GM13977 (cell line): ENCODE results near the gene TCF12.

Experiments
- DNase-seq: peaks from one replicate; pipeline ENCODE4 v3.0.0; 2012; ENCODE audit warnings: low spot score
- CTCF ChIP-seq: IDR thresholded peaks from 2 replicates; pipeline ENCODE4 v1.5.1; 2012; ENCODE audit warnings: mild to moderate bottlenecking, control low read depth; ENCODE audit not compliant: insufficient read depth; ENCODE audit errors: extremely low read depth, missing control alignments
- in situ Hi-C: fragments of 300-500 bp; cut with MboI; formaldehyde crosslinking; loops from one replicate; pipeline ENCODE4 v1.12.0; 2022; ENCODE audit warnings: low sequenced_read_pairs, low pct_unique_long_range_greater_than_20kb, mixed read lengths, inconsistent platforms; ENCODE audit not compliant: unreplicated experiment

TCF12 gene

GRCh38 chr15:56968256-56968655 lies 49.8 kb downstream of the TCF12 start:
- in situ Hi-C loops, result no loop called here
- DNase-seq, result no peak
- no peak for TF ChIP-seq CTCF

- no peak for TF ChIP-seq CTCF
- in situ Hi-C loops, result no loop called here
- no peak for DNase-seq
Observed at GRCh38 chr15:56968821-56969220, 50.4 kb downstream of the TCF12 start.

GRCh38 chr15:56969265-56969895 lies 50.9 kb downstream of the TCF12 start:
- no peak for DNase-seq
- in situ Hi-C loops, result no loop called here
- TF ChIP-seq CTCF, result no peak

GRCh38 chr15:56971571-56971970 lies 53.1 kb downstream of the TCF12 start:
- TF ChIP-seq CTCF, result no peak
- in situ Hi-C loops, result no loop called here
- DNase-seq, result no peak

GRCh38 chr15:56972016-56972415 lies 53.6 kb downstream of the TCF12 start:
- no peak for TF ChIP-seq CTCF
- in situ Hi-C loops, result no loop called here
- no peak for DNase-seq

GRCh38 chr15:56972426-56972825 lies 54.0 kb downstream of the TCF12 start:
- in situ Hi-C loops, result no loop called here
- no peak for DNase-seq
- no peak for TF ChIP-seq CTCF
